GM10847 (cell line): ENCODE data around the gene LSM14B.

Experiments used
- POLR2A ChIP-seq: IDR thresholded peaks from 2 replicates; pipeline ENCODE4 v1.6.1; 2011; ENCODE audit not compliant: insufficient read length; ENCODE audit errors: extremely low read depth

LSM14B gene

DNA sequence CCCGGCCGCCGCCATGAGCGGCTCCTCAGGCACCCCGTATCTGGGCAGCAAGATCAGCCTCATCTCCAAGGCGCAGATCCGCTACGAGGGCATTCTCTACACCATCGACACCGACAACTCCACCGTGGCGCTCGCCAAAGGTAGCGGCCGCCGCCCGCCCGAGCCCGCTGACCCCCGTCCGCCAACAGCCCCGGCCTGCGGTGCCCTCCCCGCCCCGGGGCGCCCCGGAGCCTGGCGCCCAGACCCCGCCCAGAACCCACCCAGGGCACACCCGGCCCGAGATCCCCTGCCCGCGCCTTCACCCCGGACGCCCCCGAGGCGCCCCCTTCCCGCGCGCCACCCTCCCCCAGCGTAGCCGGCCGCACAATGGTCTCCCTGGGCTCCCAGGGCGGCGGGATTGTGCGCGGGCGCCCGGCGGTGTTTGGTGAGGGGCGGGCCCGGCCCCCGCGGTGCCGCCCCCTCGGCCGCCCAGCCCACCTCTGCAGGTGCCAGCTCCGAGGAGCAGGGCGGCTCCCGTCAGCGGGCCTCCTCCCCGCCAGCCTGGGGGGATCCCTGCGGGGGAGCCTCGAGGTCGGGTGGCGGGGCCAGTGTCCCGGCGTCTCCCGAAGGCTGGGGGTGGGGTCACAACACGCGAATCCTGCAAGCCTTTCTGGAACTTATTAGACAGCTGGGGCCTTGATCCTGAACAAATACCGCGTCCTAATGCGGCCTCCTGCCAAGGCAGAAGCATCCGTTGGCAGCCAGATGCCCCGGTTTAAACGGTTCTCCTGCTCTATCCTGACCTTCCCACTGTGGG is 577 bp downstream of the LSM14B start:
- TF ChIP-seq POLR2A, result no peak

DNA sequence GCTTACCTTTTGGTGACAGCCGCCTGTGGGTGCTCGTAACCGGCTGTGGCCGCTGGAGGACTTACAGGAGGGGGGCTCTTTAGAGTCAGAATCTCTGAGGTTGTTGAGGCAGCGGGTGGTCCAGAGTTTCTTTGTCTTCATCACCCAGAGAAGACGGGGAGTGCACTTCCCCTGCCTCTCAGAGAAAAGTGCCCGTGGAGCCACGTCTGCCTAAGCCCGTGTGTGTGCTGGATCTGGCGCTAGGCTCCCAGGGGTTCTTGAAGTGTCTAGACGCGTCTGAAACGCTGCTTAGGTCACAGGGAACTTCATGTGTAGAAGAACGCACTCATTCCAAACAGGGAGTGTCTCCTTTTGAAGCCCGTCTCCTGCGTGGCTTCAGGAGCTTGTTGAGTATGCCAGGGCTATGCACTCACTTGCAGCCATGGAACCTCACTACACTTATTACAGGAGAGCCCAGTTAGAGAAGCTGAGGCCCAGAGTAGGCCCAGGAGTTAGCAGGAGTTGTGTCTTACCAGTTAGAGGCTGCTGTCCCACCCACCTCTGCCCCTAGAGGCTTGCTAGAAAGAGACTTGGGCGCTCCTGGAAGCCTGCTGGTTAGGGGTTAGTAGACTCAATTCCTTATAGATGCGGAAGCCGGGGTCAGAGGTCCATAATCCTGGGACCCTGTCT is 1.3 kb downstream of the LSM14B start:
- no peak for TF ChIP-seq POLR2A

DNA sequence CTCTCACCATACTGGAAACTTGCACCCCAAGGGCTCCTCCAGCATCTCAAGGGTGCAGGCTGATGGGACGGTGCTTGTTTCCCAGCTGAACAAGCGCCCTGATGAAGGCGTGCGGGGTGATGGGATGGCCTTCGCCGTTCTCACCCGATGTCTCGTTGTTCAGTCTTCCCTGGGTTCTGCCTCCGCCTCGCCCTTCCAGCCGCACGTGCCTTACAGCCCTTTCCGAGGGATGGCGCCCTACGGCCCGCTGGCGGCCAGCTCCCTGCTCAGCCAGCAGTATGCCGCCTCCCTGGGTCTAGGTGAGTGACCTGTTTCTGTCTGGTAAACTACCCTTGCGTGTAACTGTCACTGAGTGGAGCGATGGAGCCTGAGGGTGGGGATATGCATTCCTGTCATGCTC is 3.9 kb downstream of the LSM14B start:
- no peak for TF ChIP-seq POLR2A

- no peak for TF ChIP-seq POLR2A
Observed at GRCh38 chr20:62127799-62128198, 5.5 kb downstream of the LSM14B start.

GRCh38 chr20:62128502-62128901 is 6.2 kb downstream of the LSM14B start:
- TF ChIP-seq POLR2A, result no peak

DNA sequence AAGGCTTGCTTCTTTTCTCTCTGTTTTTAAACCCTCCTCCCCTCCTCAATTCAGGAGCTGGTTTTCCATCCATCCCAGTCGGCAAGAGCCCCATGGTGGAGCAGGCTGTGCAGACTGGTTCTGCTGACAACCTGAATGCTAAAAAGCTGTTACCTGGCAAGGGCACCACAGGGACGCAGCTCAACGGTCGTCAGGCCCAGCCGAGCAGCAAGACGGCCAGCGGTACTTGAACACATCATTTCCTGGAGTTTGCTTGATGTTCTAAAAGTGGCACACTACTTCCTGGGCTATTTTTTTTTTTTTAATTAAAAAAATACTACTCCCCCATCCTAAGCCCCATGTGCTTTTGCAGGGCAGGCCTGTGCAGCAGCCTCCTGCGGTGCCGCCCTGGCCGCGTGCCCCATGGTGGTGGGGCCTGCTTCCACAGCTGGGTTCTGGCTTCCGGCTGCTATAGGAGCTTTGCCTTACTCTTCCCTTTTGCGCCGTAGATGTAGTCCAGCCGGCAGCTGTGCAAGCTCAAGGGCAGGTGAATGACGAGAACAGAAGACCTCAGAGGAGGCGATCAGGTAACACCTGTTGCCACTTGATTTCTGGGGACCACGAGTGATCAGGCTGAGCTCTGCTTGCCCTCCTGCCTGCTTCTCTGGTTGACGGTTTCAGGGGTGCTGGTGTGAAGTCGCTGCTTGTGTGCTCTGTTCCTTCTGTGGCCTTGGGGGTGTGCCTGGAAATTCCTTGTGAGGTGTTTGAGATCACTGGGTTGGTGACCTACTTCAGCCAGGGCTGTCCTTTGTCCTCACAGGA is 7.7 kb downstream of the LSM14B start:
- TF ChIP-seq POLR2A, result no peak

- no peak for TF ChIP-seq POLR2A
Observed at GRCh38 chr20:62131560-62132320, 9.5 kb downstream of the LSM14B start.

GRCh38 chr20:62132421-62132820 is 10.1 kb downstream of the LSM14B start:
- no peak for TF ChIP-seq POLR2A

- no peak for TF ChIP-seq POLR2A
Observed at GRCh38 chr20:62133051-62133845, 11.0 kb downstream of the LSM14B start.

DNA sequence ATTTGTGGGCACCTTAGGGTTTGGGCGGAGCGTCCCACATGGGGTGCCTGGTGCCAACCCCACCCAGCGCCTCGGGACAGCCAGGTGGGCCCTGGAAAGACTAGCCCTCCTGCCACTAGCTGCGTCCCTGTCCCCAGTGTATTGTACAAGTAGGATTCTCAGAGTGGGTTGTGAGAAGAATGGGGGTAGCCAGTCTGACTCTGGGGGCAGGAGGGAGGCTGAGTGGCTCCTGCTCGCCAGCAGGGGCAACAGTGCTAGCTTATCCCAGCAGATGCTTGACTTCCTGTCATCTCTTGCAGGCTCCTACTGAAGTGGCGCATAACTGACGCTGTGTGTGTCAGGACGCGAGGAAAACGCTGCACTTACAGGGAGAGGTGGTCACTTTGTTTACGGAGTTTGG is 11.6 kb downstream of the LSM14B start:
- TF ChIP-seq POLR2A, result no peak

DNA sequence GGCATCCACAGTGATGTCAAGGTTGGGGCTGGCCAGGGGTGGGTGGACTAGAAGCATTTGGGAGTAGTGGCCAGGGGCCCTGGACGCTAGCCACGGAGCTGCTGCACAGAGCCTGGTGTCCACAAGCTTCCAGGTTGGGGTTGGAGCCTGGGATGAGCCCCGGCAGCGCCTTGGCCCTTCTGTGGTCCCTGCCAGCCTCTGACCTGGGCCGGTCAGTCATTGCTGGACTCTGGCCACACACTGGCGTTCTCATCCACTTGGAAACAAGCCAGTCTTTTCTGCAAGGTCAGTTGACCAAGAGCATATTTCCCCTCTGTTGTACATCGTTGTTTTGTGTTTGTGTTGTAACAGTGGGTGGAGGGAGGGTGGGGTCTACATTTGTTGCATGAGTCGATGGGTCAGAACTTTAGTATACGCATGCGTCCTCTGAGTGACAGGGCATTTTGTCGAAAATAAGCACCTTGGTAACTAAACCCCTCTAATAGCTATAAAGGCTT is 12.5 kb downstream of the LSM14B start:
- TF ChIP-seq POLR2A, result peak; percentile 15

- no peak for TF ChIP-seq POLR2A
Observed at GRCh38 chr20:62135573-62136266, 13.4 kb downstream of the LSM14B start.

DNA sequence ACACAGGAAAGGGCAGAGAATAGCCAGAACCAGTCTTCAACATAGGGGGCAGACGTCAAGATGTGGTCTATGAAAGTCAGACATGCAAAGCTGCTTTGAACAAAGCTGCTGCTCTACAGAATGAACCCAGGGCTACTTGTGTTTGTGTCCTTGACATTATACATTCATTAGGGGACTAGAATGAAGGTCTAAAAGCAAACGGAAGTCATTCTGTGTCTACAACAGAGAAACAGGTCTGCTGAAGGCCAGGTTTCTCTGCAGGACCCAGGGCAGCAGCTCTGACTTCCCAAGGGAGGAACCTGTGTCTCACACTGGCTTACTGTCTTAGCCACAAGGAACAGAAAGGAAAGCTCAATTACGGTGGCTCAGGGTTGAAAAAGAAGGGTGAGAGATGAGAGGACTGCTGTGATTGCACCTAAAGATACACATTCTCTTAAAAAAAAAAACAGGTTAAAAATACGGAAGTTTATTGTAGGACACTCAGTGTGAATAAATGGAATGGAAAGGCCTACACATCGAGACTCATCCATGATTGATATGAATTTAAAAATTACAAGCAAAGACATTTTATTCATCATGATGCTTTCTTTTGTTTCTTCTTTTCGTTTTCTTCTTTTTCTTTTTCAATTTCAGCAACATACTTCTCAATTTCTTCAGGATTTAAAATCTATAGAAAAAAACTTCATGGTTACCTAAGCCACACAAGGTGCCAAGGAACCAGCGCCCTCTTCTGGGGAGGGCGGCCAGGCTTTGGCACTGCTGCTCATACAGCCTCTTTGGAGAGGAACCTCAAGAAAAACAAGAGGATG is 14.2 kb downstream of the LSM14B start:
- TF ChIP-seq POLR2A, result no peak
